ENCODE measurements around the gene SPRTN. TPM values are rescaled to one million over a fixed set of nuclear protein-coding genes. Genes with fewer than 3 reads are reported as not detected.
"Not testable (repeated sequence)": the region's sequence is repeated elsewhere in the genome, so short reads cannot be mapped to it uniquely, and the experiment has no call there.

SPRTN gene
- total RNA-seq, 4 donors from 2014 or later = 18.6 to 27.5 (median 22.7) TPM

- peak in 1 of 3 donors; percentile 63 for DNase-seq
- peaks cover 0 to 43% (median 19%) of the 10 kb centered on the region in 4 donors for H3K4me1 ChIP-seq
- H3K36me3 ChIP-seq = peaks cover 0 to 10% (median 0%) of the 10 kb centered on the region in 3 donors
- TF ChIP-seq POLR2A (IDR thresholded peaks at IDR 0.05) = no peak
- TF ChIP-seq CTCF (IDR thresholded peaks at IDR 0.05) = no peak
- peak overlapping the region; percentile 63 to 85 (median 74) for H3K4me3 ChIP-seq
- H3K27me3 ChIP-seq = no peaks in the 10 kb centered on the region
- H3K27ac ChIP-seq = peak overlapping the region; percentile 87 to 94 (median 91)
- no peaks in the 10 kb centered on the region for H3K9me3 ChIP-seq
These were observed 1.0 kb upstream of the SPRTN start for GRCh38 chr1:231337043-231337471.

GRCh38 chr1:231337472-231338269 is 422 bp upstream of the SPRTN start, which contains the start of gene EXOC8:
TSS of gene EXOC8 (minus strand) at chr1:231337852. CDS start at chr1:231337745, 107 bp downstream.
- H3K27me3 ChIP-seq = no peaks in the 10 kb centered on the region
- H3K36me3 ChIP-seq = peaks cover 0 to 14% (median 0%) of the 10 kb centered on the region in 3 donors
- peaks cover 0 to 43% (median 19%) of the 10 kb centered on the region in 4 donors for H3K4me1 ChIP-seq
- DNase-seq = peak; percentile 87 to 98 (median 98)
- peak within 1 kb of the TSS; percentile 87 to 94 (median 91) for H3K27ac ChIP-seq
- H3K9me3 ChIP-seq = no peaks in the 10 kb centered on the region
- peak; percentile 84 to 92 for TF ChIP-seq POLR2A (IDR thresholded peaks at IDR 0.05)
- TF ChIP-seq CTCF (IDR thresholded peaks at IDR 0.05) = peak in 1 of 6 experiments; percentile 26
- peak within 1 kb of the TSS; percentile 63 to 85 (median 74) for H3K4me3 ChIP-seq

GRCh38 chr1:231340328-231341013 is 2.4 kb downstream of the SPRTN start:
- TF ChIP-seq POLR2A (IDR thresholded peaks at IDR 0.05) = no peak
- no peak for TF ChIP-seq CTCF (IDR thresholded peaks at IDR 0.05)
- no peaks in the 10 kb centered on the region for H3K27me3 ChIP-seq
- peaks cover 0 to 32% (median 0%) of the 10 kb centered on the region in 3 donors for H3K36me3 ChIP-seq
- no peak overlapping the region for H3K4me3 ChIP-seq
- no peaks in the 10 kb centered on the region for H3K9me3 ChIP-seq
- DNase-seq = no peak
- H3K4me1 ChIP-seq = peaks cover 0 to 18% (median 13%) of the 10 kb centered on the region in 4 donors
- no peak overlapping the region for H3K27ac ChIP-seq

- DNase-seq = no peak
- H3K9me3 ChIP-seq = no peaks in the 10 kb centered on the region
- H3K4me1 ChIP-seq = no peaks in the 10 kb centered on the region
- no peaks in the 10 kb centered on the region for H3K27me3 ChIP-seq
- peaks cover 0 to 56% (median 0%) of the 10 kb centered on the region in 3 donors for H3K36me3 ChIP-seq
- no peak overlapping the region for H3K27ac ChIP-seq
- no peak overlapping the region for H3K4me3 ChIP-seq
- TF ChIP-seq POLR2A (IDR thresholded peaks at IDR 0.05) = no peak
- TF ChIP-seq CTCF (IDR thresholded peaks at IDR 0.05) = no peak
These were observed 9.9 kb downstream of the SPRTN start for GRCh38 chr1:231347961-231348360.

- TF ChIP-seq POLR2A (IDR thresholded peaks at IDR 0.05) (no peak), CTCF (IDR thresholded peaks at IDR 0.05) (no peak)
- Histone ChIP-seq H3K36me3 (peaks cover 0 to 53% (median 0%) of the 10 kb centered on the region in 3 donors), H3K27ac (no peak overlapping the region), H3K9me3 (no peaks in the 10 kb centered on the region), H3K27me3 (no peaks in the 10 kb centered on the region), H3K4me3 (no peak overlapping the region), H3K4me1 (no peaks in the 10 kb centered on the region)
- DNase-seq = no peak
These were observed 10.3 kb downstream of the SPRTN start for GRCh38 chr1:231348442-231348841.

GRCh38 chr1:231348856-231349255 is 10.8 kb downstream of the SPRTN start:
- H3K36me3 ChIP-seq = peaks cover 0 to 50% (median 0%) of the 10 kb centered on the region in 3 donors
- not testable (repeated sequence) for H3K4me3 ChIP-seq, H3K9me3 ChIP-seq, H3K27ac ChIP-seq, DNase-seq, H3K27me3 ChIP-seq, H3K4me1 ChIP-seq
